GM06990 (cell line): ENCODE results near the gene NKIRAS1.

Experiments used
- DNase-seq: peaks from one replicate; pipeline ENCODE4 v3.0.0-alpha.2; 2011; ENCODE audit not compliant: insufficient read length; ENCODE audit errors: extremely low read depth
- H3K27me3 ChIP-seq: replicated peaks from 2 replicates; pipeline ENCODE4 v1.6.0; 2011; ENCODE audit warnings: low read length; ENCODE audit not compliant: control insufficient read depth, insufficient read depth
- H3K36me3 ChIP-seq: 2 replicates; pipeline ENCODE4 v1.5.1; 2011; ENCODE audit warnings: low read length; ENCODE audit not compliant: control insufficient read depth, insufficient read depth
- H3K4me3 ChIP-seq: replicated peaks from 2 replicates; pipeline ENCODE4 v1.5.1; 2011; ENCODE audit warnings: low read depth, mild to moderate bottlenecking, control low read depth, low read length
- TF ChIP-seq, protein P1 (sequence below): IDR thresholded peaks from 2 replicates; pipeline ENCODE4 v1.5.1; 2011; ENCODE audit warnings: low read length, control low read depth, mild to moderate bottlenecking, inconsistent platforms; ENCODE audit not compliant: insufficient read depth, poor library complexity, severe bottlenecking

The NKIRAS1 gene

DNA sequence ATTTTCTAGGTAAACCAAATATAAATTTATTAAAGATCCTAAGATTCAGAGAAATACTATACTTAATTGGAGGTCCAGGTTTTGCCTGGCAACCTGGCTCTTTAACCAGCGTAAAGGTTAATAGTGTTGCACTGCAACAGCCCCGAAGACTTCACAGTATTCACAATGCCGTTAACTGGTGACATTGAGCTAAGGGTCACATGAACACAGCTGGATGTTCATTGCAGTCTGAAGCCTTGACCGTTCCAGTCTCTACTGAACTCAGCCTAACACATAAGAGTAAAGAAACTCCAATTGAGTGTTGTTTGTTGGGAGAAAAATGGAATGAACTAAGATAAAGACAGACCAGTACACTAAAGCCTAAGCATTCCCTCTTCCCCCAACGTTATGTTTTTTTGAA lies 26.8 kb downstream of the NKIRAS1 start:
- DNase-seq, result no peak
- Histone ChIP-seq H3K36me3 (peaks cover 4% of the 10 kb centered on the region), H3K27me3 (no peaks in the 10 kb centered on the region), H3K4me3 (no peak overlapping the region)
- TF ChIP-seq, protein P1, sequence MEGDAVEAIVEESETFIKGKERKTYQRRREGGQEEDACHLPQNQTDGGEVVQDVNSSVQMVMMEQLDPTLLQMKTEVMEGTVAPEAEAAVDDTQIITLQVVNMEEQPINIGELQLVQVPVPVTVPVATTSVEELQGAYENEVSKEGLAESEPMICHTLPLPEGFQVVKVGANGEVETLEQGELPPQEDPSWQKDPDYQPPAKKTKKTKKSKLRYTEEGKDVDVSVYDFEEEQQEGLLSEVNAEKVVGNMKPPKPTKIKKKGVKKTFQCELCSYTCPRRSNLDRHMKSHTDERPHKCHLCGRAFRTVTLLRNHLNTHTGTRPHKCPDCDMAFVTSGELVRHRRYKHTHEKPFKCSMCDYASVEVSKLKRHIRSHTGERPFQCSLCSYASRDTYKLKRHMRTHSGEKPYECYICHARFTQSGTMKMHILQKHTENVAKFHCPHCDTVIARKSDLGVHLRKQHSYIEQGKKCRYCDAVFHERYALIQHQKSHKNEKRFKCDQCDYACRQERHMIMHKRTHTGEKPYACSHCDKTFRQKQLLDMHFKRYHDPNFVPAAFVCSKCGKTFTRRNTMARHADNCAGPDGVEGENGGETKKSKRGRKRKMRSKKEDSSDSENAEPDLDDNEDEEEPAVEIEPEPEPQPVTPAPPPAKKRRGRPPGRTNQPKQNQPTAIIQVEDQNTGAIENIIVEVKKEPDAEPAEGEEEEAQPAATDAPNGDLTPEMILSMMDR, result no peak

DNA sequence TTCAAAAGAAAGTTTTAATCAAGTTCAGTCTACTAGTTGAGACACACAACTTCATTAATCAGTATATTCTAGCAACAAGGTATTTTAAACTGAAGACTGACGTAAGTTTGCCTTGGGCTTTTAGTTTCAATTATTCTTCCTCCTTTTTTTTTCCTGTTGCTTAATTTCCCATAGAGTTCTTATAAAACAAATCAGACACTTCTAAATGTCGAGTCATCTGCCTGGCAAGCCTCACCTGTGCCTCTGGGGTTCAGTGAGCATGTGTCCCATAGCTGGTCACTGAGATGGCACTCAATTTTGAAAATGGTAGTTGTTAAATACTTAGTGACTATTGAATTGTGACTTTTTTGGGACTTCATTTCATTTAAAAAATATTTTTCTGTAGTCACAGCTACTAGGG lies 27.4 kb downstream of the NKIRAS1 start:
- no peak for DNase-seq
- H3K36me3 ChIP-seq, result peaks cover 4% of the 10 kb centered on the region
- H3K27me3 ChIP-seq, result no peaks in the 10 kb centered on the region
- H3K4me3 ChIP-seq, result no peak overlapping the region
- TF ChIP-seq, protein P1, result no peak

DNA sequence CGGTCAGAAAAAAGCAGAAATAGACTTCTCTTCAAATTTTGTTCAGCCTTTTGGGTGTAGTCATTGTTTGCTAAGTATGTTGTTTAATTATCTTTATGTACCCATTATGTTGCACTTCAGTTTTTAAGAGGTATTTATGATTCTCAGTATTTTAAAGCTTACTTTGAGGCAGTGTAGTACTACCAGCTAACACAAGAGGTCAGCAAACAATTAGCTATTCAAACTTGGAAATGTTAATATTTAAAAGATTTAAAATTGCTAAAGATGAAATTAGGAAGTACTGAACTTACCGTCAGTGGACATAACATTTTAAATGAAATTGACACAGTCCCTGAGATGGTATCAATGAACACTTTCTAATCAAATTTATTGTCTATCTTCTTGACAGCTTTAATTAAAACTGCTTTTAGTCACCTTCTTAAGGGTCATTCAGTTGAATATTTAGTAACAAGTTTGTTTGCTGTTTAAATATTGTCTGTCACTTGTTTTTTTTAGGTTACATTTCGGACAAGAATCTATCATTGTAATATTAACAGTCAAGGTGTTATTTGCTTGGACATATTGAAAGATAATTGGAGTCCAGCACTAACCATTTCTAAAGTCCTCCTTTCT lies 28.1 kb downstream of the NKIRAS1 start:
- H3K36me3 ChIP-seq, result peaks cover 4% of the 10 kb centered on the region
- TF ChIP-seq, protein P1, result peak; percentile 68
- DNase-seq, result no peak
- H3K4me3 ChIP-seq, result no peak overlapping the region
- H3K27me3 ChIP-seq, result no peaks in the 10 kb centered on the region

DNA sequence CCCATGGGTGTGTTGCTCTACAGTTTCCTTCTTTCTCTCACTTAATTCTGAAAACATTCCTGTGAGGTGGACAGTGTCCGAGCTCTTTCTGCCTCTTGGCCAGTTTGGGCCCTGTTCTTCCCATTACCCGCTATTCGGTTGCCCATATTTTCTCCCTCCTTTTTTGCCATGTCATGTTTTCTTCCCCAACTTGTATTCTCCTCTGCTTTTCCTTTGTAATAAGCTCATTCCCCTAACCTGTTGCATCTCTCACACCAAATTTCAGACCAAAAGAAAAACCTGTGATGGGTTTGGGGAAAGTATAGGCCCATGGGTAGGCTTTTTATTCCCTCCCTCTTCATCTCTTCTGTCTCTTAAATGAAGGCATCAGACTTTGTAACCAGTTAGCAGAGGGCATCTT lies 30.5 kb downstream of the NKIRAS1 start:
- Histone ChIP-seq H3K27me3 (no peaks in the 10 kb centered on the region), H3K4me3 (no peak overlapping the region), H3K36me3 (peaks cover 4% of the 10 kb centered on the region)
- no peak for DNase-seq
- TF ChIP-seq, protein P1, result no peak

DNA sequence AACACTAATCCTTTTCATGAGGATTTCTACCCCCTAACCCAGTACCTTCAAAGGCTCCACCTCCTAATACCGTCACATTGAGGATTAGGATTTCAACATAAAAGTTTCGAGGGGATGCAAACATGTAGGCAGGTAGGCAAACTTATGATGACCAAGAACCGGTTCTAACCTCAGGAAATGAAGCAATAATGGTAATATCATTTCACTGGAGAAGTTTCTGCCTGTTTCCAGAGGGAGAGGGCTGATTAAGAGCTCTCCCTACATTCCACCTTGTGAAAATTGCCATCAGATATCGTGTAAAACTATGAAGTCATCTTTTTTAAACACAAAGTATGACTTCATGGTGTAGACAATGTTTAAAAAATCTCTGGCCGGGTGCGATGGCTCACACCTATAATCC lies 31.6 kb downstream of the NKIRAS1 start:
- H3K27me3 ChIP-seq, result no peaks in the 10 kb centered on the region
- DNase-seq, result no peak
- H3K36me3 ChIP-seq, result peaks cover 4% of the 10 kb centered on the region
- no peak overlapping the region for H3K4me3 ChIP-seq
- TF ChIP-seq, protein P1, result no peak

DNA sequence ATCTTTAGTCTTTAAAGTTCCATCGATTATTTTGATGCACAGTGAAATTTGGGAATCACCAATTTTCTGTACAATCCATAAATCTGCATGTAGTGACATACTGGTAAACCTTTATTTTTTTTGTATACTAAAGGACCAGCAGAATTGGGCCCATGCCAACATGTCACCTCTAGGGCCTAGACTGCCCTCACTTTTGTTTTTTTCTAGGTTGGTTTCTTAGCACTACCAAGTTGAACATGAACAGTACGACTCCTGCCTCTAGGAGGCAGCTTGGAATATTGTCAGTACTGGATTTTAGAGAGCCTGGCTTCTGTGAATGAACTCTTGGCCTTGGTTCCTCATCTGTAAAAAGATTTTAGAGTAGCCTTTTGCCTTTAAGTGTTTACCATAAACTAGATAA lies 32.3 kb downstream of the NKIRAS1 start:
- TF ChIP-seq, protein P1, result no peak
- Histone ChIP-seq H3K4me3 (no peak overlapping the region), H3K27me3 (no peaks in the 10 kb centered on the region), H3K36me3 (no peaks in the 10 kb centered on the region; the same call in 1 of the 2 replicates)
- DNase-seq, result no peak
